HepG2 (cell line): ENCODE results near the gene NBPF1. TPM values are rescaled to one million over a fixed set of nuclear protein-coding genes. Genes with fewer than 3 reads are reported as not detected.

Experiments
- SIX1 ChIP-seq: sonication (generic); formaldehyde crosslinking; IDR thresholded peaks from 2 replicates; pipeline ENCODE4 v1.4.0; 2020; ENCODE audit warnings: missing genetic modification reagents, borderline replicate concordance
- TBL1XR1 ChIP-seq: fragments of 150-350 bp; IDR thresholded peaks from 2 replicates; pipeline ENCODE4 v1.6.1; 2014; ENCODE audit warnings: borderline replicate concordance, low read length; ENCODE audit not compliant: partially characterized antibody
- ZNF263 ChIP-seq: sonication (generic); formaldehyde crosslinking; IDR thresholded peaks from 2 replicates; pipeline ENCODE4 v1.4.0; 2020; ENCODE audit warnings: missing genetic modification reagents
- ZNF761 ChIP-seq: sonication (generic); formaldehyde crosslinking; conservative IDR thresholded peaks from 2 replicates; pipeline ENCODE4 v1.4.0; 2020; ENCODE audit warnings: mild to moderate bottlenecking, missing genetic modification reagents
- polyA plus RNA-seq, 8 experiments: library from polyadenylated mRNA; depleted of rRNA in 3 of 8; stranded (reverse) in 7 of 8; unstranded in 1 of 8; fragments of >200 nt; fragmentation: Illumina TruSeq in 4 of 8; extraction: Trizol in 4 of 8; gene quantifications; 2 replicates each; pipeline versions ENCODE4 v1.2.1 to v1.2.3, GENCODE V29; 2011 to 2016; ENCODE audit warnings: low read depth in 4 of 8, missing spikeins in 1 of 8, mixed read lengths in 1 of 8; ENCODE audit not compliant: insufficient read depth in 1 of 8
- total RNA-seq, 5 experiments: library from RNA; depleted of rRNA; stranded (reverse); fragments of >200 nt; fragmentation: Illumina TruSeq; extraction: Trizol; gene quantifications; 2 replicates each; pipeline ENCODE4 v1.2.3, GENCODE V29; 2016; ENCODE audit warnings: low read depth in 1 of 5
- TF ChIP-seq, protein P1 (sequence below): sonication (generic); formaldehyde crosslinking; IDR thresholded peaks from 2 replicates; pipeline ENCODE4 v1.5.0; 2020; ENCODE audit warnings: missing genetic modification reagents, mild to moderate bottlenecking, borderline replicate concordance
- TF ChIP-seq, protein P2 (sequence below): sonication (generic); formaldehyde crosslinking; IDR thresholded peaks from 2 replicates; pipeline ENCODE4 v1.5.0; 2020; ENCODE audit warnings: mild to moderate bottlenecking, missing genetic modification reagents, borderline replicate concordance
- TF ChIP-seq, protein P3 (sequence below): sonication (generic); formaldehyde crosslinking; conservative IDR thresholded peaks from 2 replicates; pipeline ENCODE4 v1.4.0; 2020; ENCODE audit warnings: missing genetic modification reagents

Gene NBPF1
- total and polyA plus RNA-seq, 2 of the 13 experiments (the other 11 are each of a cell fraction or from before 2014, with no cell fraction given), result 30.3 to 35.6 TPM

DNA sequence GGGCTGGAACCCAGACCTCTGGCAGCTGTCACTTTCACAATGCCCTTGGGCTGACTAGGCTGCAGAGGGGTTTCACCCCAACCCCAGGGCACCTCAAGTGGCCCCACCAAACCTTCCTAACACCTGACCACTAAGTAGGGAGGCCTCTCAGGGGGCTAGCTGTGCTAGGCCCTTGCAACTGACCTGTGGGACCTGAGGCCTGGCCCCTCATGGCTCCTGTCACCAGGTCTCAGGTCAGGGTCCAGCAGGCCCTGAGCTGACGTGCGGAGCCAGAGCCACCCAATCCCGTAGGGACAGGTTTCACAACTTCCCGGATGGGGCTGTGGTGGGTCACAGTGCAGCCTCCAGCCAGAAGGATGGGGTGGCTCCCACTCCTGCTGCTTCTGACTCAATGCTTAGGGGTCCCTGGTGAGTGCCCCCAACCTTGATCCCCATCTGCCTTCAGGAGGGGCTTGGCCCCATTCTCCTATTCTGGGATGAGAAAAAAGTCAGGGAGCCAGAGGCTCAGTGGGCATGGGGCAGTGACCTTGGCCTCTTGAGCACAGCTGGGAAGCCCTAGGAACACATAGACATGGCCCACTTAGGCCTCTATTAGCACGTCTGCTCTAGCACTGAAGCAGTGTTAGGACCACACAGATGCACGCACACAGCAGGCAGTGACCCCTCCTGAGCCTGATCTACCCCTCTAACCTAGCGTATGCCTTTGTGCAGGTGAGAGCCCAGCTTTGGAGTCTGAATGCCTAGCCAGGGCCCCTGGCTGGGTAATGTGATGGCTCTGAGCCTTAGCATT lies 32.1 kb upstream of the NBPF1 start (continued):
- TF ChIP-seq, protein P1, sequence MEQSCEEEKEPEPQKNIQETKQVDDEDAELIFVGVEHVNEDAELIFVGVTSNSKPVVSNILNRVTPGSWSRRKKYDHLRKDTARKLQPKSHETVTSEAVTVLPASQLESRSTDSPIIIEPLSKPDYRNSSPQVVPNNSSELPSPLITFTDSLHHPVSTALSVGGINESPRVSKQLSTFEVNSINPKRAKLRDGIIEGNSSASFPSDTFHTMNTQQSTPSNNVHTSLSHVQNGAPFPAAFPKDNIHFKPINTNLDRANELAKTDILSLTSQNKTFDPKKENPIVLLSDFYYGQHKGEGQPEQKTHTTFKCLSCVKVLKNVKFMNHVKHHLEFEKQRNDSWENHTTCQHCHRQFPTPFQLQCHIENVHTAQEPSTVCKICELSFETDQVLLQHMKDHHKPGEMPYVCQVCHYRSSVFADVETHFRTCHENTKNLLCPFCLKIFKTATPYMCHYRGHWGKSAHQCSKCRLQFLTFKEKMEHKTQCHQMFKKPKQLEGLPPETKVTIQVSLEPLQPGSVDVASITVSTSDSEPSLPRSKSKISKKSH (CRISPR knock-in tag), result peak; percentile 72; the same call in 1 of the 2 replicates
- TF ChIP-seq ZNF761 (CRISPR knock-in tag) (peak; percentile 70; the same call in 1 of the 2 replicates), TBL1XR1 (peak; percentile 80), ZNF263 (peak; percentile 57; the same call in 1 of the 2 replicates), SIX1 (CRISPR knock-in tag) (peak; percentile 28; the same call in 1 of the 2 replicates)
- TF ChIP-seq, protein P2, sequence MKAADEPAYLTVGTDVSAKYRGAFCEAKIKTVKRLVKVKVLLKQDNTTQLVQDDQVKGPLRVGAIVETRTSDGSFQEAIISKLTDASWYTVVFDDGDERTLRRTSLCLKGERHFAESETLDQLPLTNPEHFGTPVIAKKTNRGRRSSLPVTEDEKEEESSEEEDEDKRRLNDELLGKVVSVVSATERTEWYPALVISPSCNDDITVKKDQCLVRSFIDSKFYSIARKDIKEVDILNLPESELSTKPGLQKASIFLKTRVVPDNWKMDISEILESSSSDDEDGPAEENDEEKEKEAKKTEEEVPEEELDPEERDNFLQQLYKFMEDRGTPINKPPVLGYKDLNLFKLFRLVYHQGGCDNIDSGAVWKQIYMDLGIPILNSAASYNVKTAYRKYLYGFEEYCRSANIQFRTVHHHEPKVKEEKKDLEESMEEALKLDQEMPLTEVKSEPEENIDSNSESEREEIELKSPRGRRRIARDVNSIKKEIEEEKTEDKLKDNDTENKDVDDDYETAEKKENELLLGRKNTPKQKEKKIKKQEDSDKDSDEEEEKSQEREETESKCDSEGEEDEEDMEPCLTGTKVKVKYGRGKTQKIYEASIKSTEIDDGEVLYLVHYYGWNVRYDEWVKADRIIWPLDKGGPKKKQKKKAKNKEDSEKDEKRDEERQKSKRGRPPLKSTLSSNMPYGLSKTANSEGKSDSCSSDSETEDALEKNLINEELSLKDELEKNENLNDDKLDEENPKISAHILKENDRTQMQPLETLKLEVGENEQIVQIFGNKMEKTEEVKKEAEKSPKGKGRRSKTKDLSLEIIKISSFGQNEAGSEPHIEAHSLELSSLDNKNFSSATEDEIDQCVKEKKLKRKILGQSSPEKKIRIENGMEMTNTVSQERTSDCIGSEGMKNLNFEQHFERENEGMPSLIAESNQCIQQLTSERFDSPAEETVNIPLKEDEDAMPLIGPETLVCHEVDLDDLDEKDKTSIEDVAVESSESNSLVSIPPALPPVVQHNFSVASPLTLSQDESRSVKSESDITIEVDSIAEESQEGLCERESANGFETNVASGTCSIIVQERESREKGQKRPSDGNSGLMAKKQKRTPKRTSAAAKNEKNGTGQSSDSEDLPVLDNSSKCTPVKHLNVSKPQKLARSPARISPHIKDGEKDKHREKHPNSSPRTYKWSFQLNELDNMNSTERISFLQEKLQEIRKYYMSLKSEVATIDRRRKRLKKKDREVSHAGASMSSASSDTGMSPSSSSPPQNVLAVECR (CRISPR knock-in tag), result peak; percentile 70
- TF ChIP-seq, protein P3, sequence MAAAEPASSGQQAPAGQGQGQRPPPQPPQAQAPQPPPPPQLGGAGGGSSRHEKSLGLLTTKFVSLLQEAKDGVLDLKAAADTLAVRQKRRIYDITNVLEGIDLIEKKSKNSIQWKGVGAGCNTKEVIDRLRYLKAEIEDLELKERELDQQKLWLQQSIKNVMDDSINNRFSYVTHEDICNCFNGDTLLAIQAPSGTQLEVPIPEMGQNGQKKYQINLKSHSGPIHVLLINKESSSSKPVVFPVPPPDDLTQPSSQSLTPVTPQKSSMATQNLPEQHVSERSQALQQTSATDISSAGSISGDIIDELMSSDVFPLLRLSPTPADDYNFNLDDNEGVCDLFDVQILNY (CRISPR knock-in tag), result 0 out of 2 replicates have a peak, but pooled peaks have one; percentile 24
- TF ChIP-seq, all 625 proteins: peak for 406; not testable (repeated sequence) for 219
